Retinal pigment epithelial cell (primary cell): ENCODE data around the gene WDR89.
A peak's percentile ranks its signal among the peaks of the same experiment; 100 is the strongest.
"Not testable (repeated sequence)": the region's sequence is repeated elsewhere in the genome, so short reads cannot be mapped to it uniquely, and the experiment has no call there.

Source experiments
- DNase-seq: peaks from one replicate; pipeline ENCODE4 v3.0.0-alpha.2; 2010; ENCODE audit warnings: low read depth
- H3K4me3 ChIP-seq: 2 replicates; pipeline ENCODE4 v1.5.1; 2011; ENCODE audit warnings: mild to moderate bottlenecking, low read length, control low read depth, moderate library complexity
- TF ChIP-seq, protein P1 (sequence below): conservative IDR thresholded peaks from 2 replicates; pipeline ENCODE4 v1.5.1; 2011; ENCODE audit warnings: low read depth, low read length, control low read depth, inconsistent platforms

WDR89 gene

DNA sequence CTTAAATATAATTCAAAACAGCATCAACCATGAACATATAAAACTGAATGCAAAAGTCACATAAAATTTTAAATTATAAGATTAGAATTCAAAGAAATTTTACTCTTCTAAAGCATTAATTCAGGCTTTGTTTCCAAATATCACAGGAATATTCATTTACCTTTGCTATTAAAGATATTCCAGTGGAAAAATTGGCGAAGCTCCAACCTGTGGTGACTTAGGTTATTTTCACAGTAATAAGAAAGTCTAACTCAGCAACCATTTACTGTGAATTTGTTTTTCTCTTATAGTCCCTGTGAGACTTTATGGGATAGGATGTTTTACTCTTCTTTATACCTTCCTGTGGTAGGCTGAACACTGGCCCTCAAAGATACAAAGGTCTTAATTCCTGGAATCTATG is 3.2 kb downstream of the WDR89 start:
- TF ChIP-seq, protein P1, sequence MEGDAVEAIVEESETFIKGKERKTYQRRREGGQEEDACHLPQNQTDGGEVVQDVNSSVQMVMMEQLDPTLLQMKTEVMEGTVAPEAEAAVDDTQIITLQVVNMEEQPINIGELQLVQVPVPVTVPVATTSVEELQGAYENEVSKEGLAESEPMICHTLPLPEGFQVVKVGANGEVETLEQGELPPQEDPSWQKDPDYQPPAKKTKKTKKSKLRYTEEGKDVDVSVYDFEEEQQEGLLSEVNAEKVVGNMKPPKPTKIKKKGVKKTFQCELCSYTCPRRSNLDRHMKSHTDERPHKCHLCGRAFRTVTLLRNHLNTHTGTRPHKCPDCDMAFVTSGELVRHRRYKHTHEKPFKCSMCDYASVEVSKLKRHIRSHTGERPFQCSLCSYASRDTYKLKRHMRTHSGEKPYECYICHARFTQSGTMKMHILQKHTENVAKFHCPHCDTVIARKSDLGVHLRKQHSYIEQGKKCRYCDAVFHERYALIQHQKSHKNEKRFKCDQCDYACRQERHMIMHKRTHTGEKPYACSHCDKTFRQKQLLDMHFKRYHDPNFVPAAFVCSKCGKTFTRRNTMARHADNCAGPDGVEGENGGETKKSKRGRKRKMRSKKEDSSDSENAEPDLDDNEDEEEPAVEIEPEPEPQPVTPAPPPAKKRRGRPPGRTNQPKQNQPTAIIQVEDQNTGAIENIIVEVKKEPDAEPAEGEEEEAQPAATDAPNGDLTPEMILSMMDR: no peak
- no peak for DNase-seq
- no peak overlapping the region for H3K4me3 ChIP-seq

DNA sequence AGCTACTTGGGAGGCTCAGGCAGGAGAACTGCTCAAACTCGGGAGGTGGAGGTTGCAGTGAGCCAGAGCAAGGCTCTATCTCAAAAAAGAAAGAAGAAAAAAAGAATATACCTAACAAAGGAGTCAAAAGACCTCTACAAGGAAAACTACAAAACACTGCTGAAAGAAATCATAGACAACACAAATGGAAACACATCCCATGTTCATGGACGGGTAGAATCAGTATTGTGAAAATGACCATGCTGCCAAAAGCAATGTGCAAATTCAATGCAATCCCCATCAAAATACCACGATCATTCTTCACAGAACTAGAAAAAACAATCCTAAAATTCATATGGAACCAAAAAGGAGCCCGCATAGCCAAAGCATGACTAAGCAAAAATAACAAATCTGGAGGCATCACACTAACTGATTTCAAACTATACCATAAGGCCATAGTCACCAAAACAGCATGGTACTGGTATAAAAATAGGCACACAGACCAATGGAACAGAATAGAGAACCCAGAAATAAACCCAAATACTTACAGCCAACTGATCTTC is 5.5 kb downstream of the WDR89 start:
- not testable (repeated sequence) for H3K4me3 ChIP-seq, DNase-seq

DNA sequence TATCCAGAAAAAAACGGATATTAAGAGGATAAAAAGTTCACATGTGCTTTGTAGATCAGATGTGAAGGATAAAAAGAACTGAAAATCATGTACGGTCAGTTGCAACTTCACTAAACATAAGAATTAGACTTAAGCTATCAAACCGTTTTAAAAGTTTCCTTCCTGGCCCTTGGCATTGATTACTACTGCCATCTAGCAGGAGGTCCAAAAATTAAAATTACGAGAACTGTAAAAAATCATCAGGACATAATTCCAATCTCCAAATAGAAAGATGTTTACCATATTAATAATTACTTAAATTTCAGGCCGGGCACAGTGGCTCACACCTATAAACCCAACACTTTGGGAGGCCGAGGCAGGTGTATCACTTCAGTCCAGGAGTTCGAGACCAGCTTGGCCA is 7.9 kb downstream of the WDR89 start:
- TF ChIP-seq, protein P1: peak; percentile 24
- no peak for DNase-seq
- H3K4me3 ChIP-seq: no peak overlapping the region

DNA sequence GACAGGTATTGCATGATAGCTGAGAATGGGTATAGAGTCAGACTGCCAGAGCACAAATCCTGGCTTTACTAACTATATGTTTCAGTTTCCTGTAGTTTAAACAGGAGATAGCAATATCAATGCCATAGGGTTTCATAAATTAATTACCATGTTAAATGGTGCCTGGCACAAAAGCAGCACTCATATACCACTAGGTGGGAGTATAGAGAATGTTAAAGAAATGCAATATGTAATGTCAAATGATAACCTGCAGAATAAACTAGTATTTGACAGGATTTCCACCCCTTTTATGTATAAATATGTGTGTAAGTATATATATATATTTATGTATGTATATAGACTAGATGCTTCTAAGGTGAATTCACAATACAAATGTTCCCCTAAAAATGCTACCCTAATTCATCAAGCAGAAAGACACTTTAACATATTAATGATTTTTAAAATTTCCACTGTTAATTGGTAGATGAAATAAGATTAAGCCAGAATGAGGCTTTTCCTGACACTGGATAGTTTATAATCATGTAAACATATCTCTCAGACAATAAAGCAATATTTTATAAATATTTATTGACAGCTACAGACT is 8.6 kb downstream of the WDR89 start:
- no peak overlapping the region for H3K4me3 ChIP-seq
- DNase-seq: no peak
- TF ChIP-seq, protein P1: peak; percentile 69

DNA sequence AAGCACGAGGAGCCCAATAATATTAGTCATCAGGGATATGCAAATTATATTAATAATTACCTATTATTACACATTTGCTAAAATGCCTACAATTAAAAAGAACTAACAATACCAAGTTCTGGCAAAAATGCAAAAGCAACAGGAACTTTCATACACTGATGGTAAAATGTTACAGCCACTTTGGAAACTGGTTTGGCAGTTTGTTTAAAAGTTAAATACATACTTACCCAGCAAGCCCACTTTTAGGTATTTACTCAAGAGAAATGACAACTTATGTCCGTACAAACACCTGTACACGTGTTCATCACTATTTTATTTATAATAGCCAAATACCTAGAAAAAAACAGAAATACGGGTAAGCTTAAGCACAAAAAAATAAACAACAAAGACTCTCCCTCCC is 17.0 kb downstream of the WDR89 start:
- H3K4me3 ChIP-seq: no peak overlapping the region
- no peak for DNase-seq
- TF ChIP-seq, protein P1: no peak

DNA sequence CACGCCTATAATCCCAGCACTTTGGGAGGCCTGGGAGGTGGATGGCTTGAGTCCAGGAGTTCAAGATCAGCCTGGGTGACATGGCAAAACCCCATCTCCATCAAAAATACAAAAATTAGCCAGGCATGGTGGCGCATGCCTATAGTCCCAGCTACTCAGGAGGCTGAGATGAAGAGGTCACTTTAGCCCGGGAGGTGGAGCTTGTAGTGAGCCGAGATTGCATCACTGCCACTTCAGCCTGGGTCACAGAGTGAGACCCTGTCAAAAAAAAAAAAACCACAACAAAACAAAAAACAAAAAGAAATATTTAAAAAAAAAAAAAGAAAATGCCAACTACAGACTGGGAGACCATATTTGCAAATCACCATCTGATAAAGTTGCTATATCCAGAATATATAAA is 17.5 kb downstream of the WDR89 start:
- TF ChIP-seq, protein P1: no peak
- no peak for DNase-seq
- H3K4me3 ChIP-seq: no peak overlapping the region

DNA sequence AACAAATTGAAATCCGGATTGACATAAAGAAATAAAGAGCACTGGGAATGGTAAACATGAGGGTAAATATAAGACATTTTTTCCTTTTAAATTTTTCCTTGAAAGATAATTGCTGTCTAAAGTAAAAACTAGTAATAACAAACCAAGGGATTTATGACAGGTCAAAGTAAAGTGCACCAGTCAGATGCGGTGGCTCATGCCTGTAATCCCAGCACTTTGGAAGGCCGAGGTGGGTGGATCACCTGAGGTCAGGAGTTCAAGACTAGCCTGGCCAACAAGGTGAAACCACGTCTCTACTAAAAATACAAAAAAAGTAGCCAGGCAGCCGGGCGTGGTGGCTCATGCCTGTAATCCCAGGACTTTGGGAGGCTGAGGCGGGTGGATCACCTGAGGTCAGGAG is 19.7 kb downstream of the WDR89 start:
- DNase-seq, H3K4me3 ChIP-seq: not testable (repeated sequence)

DNA sequence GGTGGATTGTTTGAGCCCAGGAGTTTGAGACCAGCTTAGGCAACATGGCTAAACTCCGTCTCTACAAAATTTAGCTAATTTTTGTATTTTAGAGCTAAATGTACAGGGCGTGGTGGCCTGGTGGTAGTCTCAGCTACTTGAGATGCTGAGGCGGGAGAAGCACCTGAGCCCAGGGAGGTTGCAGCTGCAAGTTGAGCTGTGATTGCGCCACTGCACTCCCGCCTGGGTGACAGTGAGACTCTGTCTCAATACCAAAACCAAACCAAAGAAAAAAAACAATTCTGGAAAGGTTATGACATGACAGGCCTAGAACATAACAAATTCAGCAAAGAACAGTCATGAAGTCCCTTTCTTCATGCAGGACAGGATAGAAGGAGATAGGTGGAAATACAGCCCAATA is 25.7 kb downstream of the WDR89 start:
- no peak overlapping the region for H3K4me3 ChIP-seq
- TF ChIP-seq, protein P1: no peak
- DNase-seq: no peak
